Activated CD4-positive, alpha-beta T cell treated with anti-CD3 and anti-CD28 coated beads, Interleukin-2, amount 10 ng/mL, durations not matched to agents 24 days and 14 days (primary cell): ENCODE data around the gene CPSF3. TPM values are rescaled to one million over a fixed set of nuclear protein-coding genes. Genes with fewer than 3 reads are reported as not detected.
A peak's percentile ranks its signal among the peaks of the same experiment; 100 is the strongest.

ENCODE experiments used
- DNase-seq: peaks from one replicate; pipeline ENCODE4 v3.0.0; 2022
- H3K27ac Mint-ChIP-seq: one replicate; pipeline ENCODE4 v1.8.0; 2022; ENCODE audit warnings: mild to moderate bottlenecking, mixed read lengths
- H3K27me3 Mint-ChIP-seq: one replicate; pipeline ENCODE4 v1.8.0; 2022; ENCODE audit warnings: mixed read lengths
- H3K36me3 Mint-ChIP-seq: one replicate; pipeline ENCODE4 v1.8.0; 2022; ENCODE audit warnings: low read depth, mild to moderate bottlenecking, mixed read lengths
- H3K4me1 Mint-ChIP-seq: one replicate; pipeline ENCODE4 v1.8.0; 2021; ENCODE audit warnings: mixed read lengths
- H3K4me3 Mint-ChIP-seq: one replicate; pipeline ENCODE4 v1.8.0; 2022; ENCODE audit warnings: mild to moderate bottlenecking, moderate library complexity, mixed read lengths
- H3K9me3 Mint-ChIP-seq: one replicate; pipeline ENCODE4 v1.8.0; 2021; ENCODE audit warnings: mixed read lengths
- intact Hi-C: fragments of 100-400 bp; cut with micrococcal nuclease; formaldehyde crosslinking; loops from one replicate; pipeline ENCODE4 v1.15.1; 2023
- total RNA-seq: library from RNA; stranded (reverse); gene quantifications from 2 replicates; pipeline ENCODE4 v1.2.3, GENCODE V29; 2022

The CPSF3 gene
- total RNA-seq, 1 donor from 2014 or later = 81.4 TPM

GRCh38 chr2:9401646-9402371 is 21.6 kb upstream of the CPSF3 start:
- H3K36me3 Mint-ChIP-seq = peaks cover 3% of the 10 kb centered on the region
- no peaks in the 10 kb centered on the region for H3K27me3 Mint-ChIP-seq
- DNase-seq = no peak
- intact Hi-C loops = no loop called here
- H3K9me3 Mint-ChIP-seq = no peaks in the 10 kb centered on the region
- no peak overlapping the region for H3K4me3 Mint-ChIP-seq
- peaks cover 4% of the 10 kb centered on the region for H3K4me1 Mint-ChIP-seq
- no peak overlapping the region for H3K27ac Mint-ChIP-seq

- no peaks in the 10 kb centered on the region for H3K27me3 Mint-ChIP-seq
- no peak overlapping the region for H3K4me3 Mint-ChIP-seq
- peaks cover 4% of the 10 kb centered on the region for H3K4me1 Mint-ChIP-seq
- H3K36me3 Mint-ChIP-seq = peaks cover 17% of the 10 kb centered on the region
- DNase-seq = no peak
- intact Hi-C loops = no loop called here
- H3K27ac Mint-ChIP-seq = no peak overlapping the region
- no peaks in the 10 kb centered on the region for H3K9me3 Mint-ChIP-seq
Measured at GRCh38 chr2:9403924-9404323, 19.5 kb upstream of the CPSF3 start.

DNA sequence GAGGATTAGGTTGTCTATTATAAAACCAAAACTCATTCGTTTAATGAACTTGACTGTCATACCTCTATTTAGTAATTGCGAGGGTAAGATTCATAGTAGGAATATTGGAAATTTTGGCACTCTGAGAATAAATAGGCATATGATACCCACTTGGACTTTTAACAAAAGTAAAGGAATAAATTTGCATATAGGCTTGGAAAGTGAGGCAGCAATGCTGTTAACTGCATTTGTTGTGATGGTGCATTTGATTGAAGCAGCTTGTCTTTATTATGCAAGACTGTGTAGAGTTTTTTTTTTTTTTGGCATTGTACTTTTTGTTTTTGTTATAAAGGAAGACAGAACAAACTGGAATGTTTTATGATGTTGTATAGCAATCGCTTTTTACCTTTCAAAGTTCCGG is 19.0 kb upstream of the CPSF3 start:
- H3K36me3 Mint-ChIP-seq = peaks cover 20% of the 10 kb centered on the region
- no peaks in the 10 kb centered on the region for H3K27me3 Mint-ChIP-seq
- intact Hi-C loops = no loop called here
- H3K4me1 Mint-ChIP-seq = peaks cover 4% of the 10 kb centered on the region
- no peaks in the 10 kb centered on the region for H3K9me3 Mint-ChIP-seq
- H3K27ac Mint-ChIP-seq = no peak overlapping the region
- no peak for DNase-seq
- no peak overlapping the region for H3K4me3 Mint-ChIP-seq

DNA sequence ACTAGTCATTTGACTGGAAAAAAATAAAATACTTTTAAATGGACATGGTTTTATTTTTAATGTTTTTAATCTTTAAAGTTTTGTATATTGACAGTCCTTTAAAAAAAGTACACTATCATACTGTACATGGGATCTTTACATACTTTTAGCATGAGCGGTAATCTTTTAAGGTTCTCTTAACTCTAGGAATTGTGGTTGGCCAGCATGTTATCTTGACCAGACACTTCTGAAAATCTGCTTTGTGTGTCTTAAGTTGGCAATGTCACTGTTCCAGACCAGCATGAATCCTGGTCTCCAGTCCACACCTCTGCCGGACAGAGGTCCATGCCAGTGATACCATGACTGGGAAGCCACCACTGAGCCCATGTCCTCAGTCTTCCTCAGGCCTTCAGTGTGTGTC is 17.8 kb upstream of the CPSF3 start:
- Mint-ChIP-seq H3K4me3 (no peak overlapping the region), H3K27me3 (no peaks in the 10 kb centered on the region), H3K27ac (no peak overlapping the region), H3K9me3 (no peaks in the 10 kb centered on the region), H3K36me3 (peaks cover 25% of the 10 kb centered on the region), H3K4me1 (peaks cover 1% of the 10 kb centered on the region)
- intact Hi-C loops = no loop called here
- DNase-seq = no peak

GRCh38 chr2:9406529-9407362 is 16.7 kb upstream of the CPSF3 start:
- Mint-ChIP-seq H3K4me3 (no peak overlapping the region), H3K4me1 (peaks cover 1% of the 10 kb centered on the region), H3K27ac (no peak overlapping the region), H3K27me3 (no peaks in the 10 kb centered on the region), H3K9me3 (no peaks in the 10 kb centered on the region), H3K36me3 (peaks cover 29% of the 10 kb centered on the region)
- DNase-seq = no peak
- intact Hi-C loops = no loop called here

GRCh38 chr2:9407363-9407811 is 16.1 kb upstream of the CPSF3 start:
- Mint-ChIP-seq H3K4me1 (peaks cover 1% of the 10 kb centered on the region), H3K9me3 (no peaks in the 10 kb centered on the region), H3K27ac (no peak overlapping the region), H3K27me3 (no peaks in the 10 kb centered on the region), H3K4me3 (no peak overlapping the region), H3K36me3 (peaks cover 34% of the 10 kb centered on the region)
- intact Hi-C loops = no loop called here
- DNase-seq = no peak

GRCh38 chr2:9408641-9409151 is 14.8 kb upstream of the CPSF3 start:
- Mint-ChIP-seq H3K27me3 (no peaks in the 10 kb centered on the region), H3K27ac (no peak overlapping the region), H3K9me3 (no peaks in the 10 kb centered on the region), H3K4me1 (peaks cover 1% of the 10 kb centered on the region), H3K36me3 (peaks cover 39% of the 10 kb centered on the region), H3K4me3 (no peak overlapping the region)
- DNase-seq = no peak
- intact Hi-C loops = no loop called here

GRCh38 chr2:9410108-9410507 is 13.3 kb upstream of the CPSF3 start:
- Mint-ChIP-seq H3K4me1 (peaks cover 6% of the 10 kb centered on the region), H3K36me3 (peaks cover 48% of the 10 kb centered on the region), H3K9me3 (no peaks in the 10 kb centered on the region), H3K4me3 (no peak overlapping the region), H3K27ac (peak overlapping the region; percentile 29), H3K27me3 (no peaks in the 10 kb centered on the region)
- no peak for DNase-seq
- intact Hi-C loops = no loop called here

DNA sequence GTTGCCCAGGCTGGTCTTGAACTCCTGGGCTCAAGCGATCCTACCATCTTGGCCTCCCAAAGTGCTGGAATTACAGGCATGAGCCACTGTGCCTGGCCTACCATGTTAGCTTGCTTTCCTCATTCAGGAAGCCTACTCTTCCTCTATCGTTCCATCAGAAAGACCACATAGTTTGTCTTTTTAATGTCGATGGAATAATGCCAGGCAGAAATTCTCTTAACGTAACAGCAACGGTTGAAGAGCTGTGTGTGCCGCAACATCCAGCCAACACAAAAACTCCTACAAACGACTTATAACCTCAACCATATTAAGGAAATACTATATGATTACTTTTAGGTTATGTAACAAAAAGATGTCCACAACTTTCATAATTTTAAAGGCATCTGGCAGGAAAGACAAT is 10.7 kb upstream of the CPSF3 start:
- Mint-ChIP-seq H3K36me3 (peaks cover 49% of the 10 kb centered on the region), H3K4me1 (peaks cover 19% of the 10 kb centered on the region), H3K4me3 (no peak overlapping the region), H3K27ac (no peak overlapping the region), H3K27me3 (no peaks in the 10 kb centered on the region), H3K9me3 (no peaks in the 10 kb centered on the region)
- DNase-seq = no peak
- intact Hi-C loops = no loop called here

DNA sequence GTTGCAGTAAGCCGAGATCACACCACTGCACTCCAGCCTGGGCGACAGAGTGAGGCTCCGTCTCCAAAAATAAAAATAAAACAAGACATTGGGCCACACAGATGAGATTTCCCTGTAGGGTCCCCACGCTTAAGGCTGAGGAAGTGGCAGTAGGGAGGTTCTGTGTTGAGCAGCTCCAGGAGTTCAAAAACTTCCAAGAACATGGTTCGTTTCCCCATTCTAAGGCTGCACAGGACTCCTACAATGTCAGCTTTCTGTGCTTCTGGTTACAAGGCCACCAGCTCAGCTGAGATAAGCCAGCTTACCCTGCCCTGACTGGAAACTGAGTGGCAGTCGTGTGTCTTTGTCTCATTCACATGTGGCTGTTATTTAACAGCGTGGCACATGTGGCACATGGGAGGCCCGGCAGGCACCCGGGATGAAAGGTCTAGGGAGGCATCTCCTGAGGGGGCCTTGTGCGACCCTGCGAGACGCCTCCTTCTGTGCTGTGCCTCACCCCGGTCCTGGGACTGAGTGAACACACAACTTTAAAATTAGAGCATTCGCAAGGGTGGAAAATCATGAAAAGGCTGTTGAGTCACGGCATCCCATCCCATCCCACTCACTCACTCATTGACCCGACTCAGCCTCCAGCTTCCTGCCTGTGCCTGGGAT is 7.8 kb upstream of the CPSF3 start:
- DNase-seq = no peak
- peak overlapping the region; percentile 61 for H3K27ac Mint-ChIP-seq
- H3K36me3 Mint-ChIP-seq = peaks cover 45% of the 10 kb centered on the region
- peaks cover 37% of the 10 kb centered on the region for H3K4me1 Mint-ChIP-seq
- H3K27me3 Mint-ChIP-seq = no peaks in the 10 kb centered on the region
- H3K4me3 Mint-ChIP-seq = no peak overlapping the region
- no peaks in the 10 kb centered on the region for H3K9me3 Mint-ChIP-seq
- intact Hi-C loops = no loop called here

DNA sequence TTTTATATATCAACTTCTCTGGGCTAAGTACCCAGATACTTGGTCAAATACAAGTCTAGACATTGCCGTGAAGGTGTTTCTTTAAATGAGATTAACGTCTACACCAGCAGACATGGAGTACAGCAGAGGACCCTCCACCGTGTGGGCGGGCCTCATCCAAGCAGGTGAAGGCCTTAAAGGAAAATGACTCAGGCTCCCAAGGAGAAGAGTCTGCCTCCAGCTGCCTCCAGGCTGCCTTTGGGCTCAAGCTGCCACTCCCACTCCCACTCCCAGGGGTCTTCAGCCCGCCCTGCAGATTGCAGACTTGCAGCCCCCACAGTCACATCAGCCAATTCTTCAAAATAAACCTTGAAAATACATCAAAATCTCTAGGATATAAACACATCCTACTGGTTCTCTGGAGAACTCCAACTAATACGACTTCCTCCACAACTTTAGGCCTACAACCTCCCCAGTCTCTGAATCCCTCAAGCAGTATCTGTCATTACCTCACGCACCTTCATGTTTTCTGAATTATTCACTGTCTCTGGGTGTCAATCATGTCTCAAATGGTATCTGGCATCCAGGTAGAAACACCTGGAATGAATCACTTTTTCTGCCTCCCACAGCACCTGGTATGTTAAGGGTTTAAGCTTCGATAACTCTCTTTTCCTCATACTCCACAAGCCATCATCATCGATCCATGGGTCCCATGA is 7.0 kb upstream of the CPSF3 start:
- no peak overlapping the region for H3K4me3 Mint-ChIP-seq
- H3K9me3 Mint-ChIP-seq = no peaks in the 10 kb centered on the region
- peak overlapping the region; percentile 61 for H3K27ac Mint-ChIP-seq
- H3K36me3 Mint-ChIP-seq = peaks cover 43% of the 10 kb centered on the region
- DNase-seq = no peak
- H3K27me3 Mint-ChIP-seq = no peaks in the 10 kb centered on the region
- intact Hi-C loops = no loop called here
- peaks cover 38% of the 10 kb centered on the region for H3K4me1 Mint-ChIP-seq

- Mint-ChIP-seq H3K9me3 (no peaks in the 10 kb centered on the region), H3K27me3 (no peaks in the 10 kb centered on the region), H3K36me3 (peaks cover 44% of the 10 kb centered on the region), H3K27ac (peak overlapping the region; percentile 22), H3K4me1 (peaks cover 43% of the 10 kb centered on the region), H3K4me3 (no peak overlapping the region)
- no peak for DNase-seq
- intact Hi-C loops = no loop called here
Measured at GRCh38 chr2:9416962-9417316, 6.5 kb upstream of the CPSF3 start.

GRCh38 chr2:9417725-9418124 is 5.7 kb upstream of the CPSF3 start:
- no peaks in the 10 kb centered on the region for H3K9me3 Mint-ChIP-seq
- H3K27me3 Mint-ChIP-seq = no peaks in the 10 kb centered on the region
- peaks cover 44% of the 10 kb centered on the region for H3K36me3 Mint-ChIP-seq
- H3K4me3 Mint-ChIP-seq = no peak overlapping the region
- intact Hi-C loops = no loop called here
- DNase-seq = no peak
- H3K4me1 Mint-ChIP-seq = peaks cover 50% of the 10 kb centered on the region
- H3K27ac Mint-ChIP-seq = no peak overlapping the region
